Ishikawa (cell line): ENCODE measurements around the gene HOXC11.

Experiments
- CEBPB ChIP-seq: IDR thresholded peaks from 2 replicates; pipeline ENCODE4 v1.6.1; 2012
- CREB1 ChIP-seq: IDR thresholded peaks from 2 replicates; pipeline ENCODE4 v1.6.1; 2012; ENCODE audit warnings: low read depth
- EP300 ChIP-seq: IDR thresholded peaks from 2 replicates; pipeline ENCODE4 v1.6.1; 2012; ENCODE audit warnings: borderline replicate concordance
- NFIC ChIP-seq: IDR thresholded peaks from 2 replicates; pipeline ENCODE4 v1.6.1; 2012
- RAD21 ChIP-seq: IDR thresholded peaks from 2 replicates; pipeline ENCODE4 v1.6.1; 2012; ENCODE audit warnings: low read depth
- TAF1 ChIP-seq: IDR thresholded peaks from 2 replicates; pipeline ENCODE4 v1.6.1; 2012; ENCODE audit warnings: low read depth, mild to moderate bottlenecking
- TCF12 ChIP-seq: IDR thresholded peaks from 2 replicates; pipeline ENCODE4 v1.6.1; 2012; ENCODE audit warnings: low read depth
- YY1 ChIP-seq: IDR thresholded peaks from 2 replicates; pipeline ENCODE4 v1.6.1; 2012; ENCODE audit warnings: low read depth
- ZBTB7A ChIP-seq: IDR thresholded peaks from 2 replicates; pipeline ENCODE4 v1.6.1; 2012; ENCODE audit warnings: low read depth
- TF ChIP-seq, protein P1 (sequence below): IDR thresholded peaks from 2 replicates; pipeline ENCODE4 v1.6.1; 2012
- TF ChIP-seq, protein P2 (sequence below): IDR thresholded peaks from 2 replicates; pipeline ENCODE4 v1.6.1; 2012; ENCODE audit warnings: low read depth, mild to moderate bottlenecking
- TF ChIP-seq, protein P3 (sequence below): IDR thresholded peaks from 2 replicates; pipeline ENCODE4 v1.6.1; 2012

DNA sequence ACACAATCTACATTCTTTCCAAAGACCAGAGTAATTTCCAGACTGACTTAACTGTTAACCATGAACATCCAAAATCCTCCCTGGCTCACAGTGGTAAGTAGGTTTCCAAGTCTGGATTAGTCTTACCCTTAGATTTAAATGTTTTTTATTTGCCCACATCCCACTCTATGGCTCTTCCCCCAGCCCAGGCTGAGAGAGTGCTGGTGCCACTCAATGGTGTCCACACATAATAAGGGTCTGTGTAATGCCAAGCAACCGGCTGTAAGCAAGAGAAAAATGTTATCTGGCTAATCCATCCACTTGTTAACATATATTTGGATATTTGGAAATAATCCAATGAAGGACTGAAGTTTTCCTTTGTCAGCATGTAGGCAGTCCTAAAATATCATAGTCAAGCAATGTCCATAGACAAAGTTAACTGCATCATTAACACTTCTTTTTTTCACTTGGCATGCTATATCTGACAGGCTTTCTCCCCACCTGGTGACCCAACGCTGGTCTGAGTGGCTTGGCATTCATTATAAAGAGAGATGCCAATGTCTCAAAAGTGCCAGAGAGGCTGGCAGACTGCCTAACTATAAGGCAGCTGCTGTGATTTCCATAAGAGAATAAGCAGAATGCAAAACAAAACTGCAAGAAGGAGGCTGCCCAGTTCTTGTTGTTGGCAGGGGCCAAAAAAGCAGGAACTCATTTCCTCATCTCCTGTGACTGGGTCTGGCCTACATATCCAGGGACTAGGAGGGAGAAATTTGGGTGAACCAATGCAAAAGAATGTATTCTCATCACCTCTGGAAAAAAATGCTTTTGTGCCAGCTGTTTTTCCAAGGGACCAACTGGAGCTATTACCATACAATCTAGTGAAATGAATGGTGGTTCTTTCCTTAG is 48.2 kb upstream of the HOXC11 start:
- no peak for TF ChIP-seq RAD21
- TF ChIP-seq TCF12, result no peak
- TF ChIP-seq, protein P1, sequence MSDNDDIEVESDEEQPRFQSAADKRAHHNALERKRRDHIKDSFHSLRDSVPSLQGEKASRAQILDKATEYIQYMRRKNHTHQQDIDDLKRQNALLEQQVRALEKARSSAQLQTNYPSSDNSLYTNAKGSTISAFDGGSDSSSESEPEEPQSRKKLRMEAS, result no peak
- no peak for TF ChIP-seq NFIC
- TF ChIP-seq, protein P2, sequence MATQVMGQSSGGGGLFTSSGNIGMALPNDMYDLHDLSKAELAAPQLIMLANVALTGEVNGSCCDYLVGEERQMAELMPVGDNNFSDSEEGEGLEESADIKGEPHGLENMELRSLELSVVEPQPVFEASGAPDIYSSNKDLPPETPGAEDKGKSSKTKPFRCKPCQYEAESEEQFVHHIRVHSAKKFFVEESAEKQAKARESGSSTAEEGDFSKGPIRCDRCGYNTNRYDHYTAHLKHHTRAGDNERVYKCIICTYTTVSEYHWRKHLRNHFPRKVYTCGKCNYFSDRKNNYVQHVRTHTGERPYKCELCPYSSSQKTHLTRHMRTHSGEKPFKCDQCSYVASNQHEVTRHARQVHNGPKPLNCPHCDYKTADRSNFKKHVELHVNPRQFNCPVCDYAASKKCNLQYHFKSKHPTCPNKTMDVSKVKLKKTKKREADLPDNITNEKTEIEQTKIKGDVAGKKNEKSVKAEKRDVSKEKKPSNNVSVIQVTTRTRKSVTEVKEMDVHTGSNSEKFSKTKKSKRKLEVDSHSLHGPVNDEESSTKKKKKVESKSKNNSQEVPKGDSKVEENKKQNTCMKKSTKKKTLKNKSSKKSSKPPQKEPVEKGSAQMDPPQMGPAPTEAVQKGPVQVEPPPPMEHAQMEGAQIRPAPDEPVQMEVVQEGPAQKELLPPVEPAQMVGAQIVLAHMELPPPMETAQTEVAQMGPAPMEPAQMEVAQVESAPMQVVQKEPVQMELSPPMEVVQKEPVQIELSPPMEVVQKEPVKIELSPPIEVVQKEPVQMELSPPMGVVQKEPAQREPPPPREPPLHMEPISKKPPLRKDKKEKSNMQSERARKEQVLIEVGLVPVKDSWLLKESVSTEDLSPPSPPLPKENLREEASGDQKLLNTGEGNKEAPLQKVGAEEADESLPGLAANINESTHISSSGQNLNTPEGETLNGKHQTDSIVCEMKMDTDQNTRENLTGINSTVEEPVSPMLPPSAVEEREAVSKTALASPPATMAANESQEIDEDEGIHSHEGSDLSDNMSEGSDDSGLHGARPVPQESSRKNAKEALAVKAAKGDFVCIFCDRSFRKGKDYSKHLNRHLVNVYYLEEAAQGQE, result no peak
- TF ChIP-seq YY1, result no peak
- TF ChIP-seq, protein P3, sequence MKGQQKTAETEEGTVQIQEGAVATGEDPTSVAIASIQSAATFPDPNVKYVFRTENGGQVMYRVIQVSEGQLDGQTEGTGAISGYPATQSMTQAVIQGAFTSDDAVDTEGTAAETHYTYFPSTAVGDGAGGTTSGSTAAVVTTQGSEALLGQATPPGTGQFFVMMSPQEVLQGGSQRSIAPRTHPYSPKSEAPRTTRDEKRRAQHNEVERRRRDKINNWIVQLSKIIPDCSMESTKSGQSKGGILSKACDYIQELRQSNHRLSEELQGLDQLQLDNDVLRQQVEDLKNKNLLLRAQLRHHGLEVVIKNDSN, result no peak
- TF ChIP-seq CREB1, result no peak
- TF ChIP-seq ZBTB7A, result no peak
- TF ChIP-seq TAF1, result no peak
- TF ChIP-seq CEBPB, result no peak
- TF ChIP-seq EP300, result no peak
